H9 (cell line): ENCODE data around the gene IQSEC1. TPM values are rescaled to one million over a fixed set of nuclear protein-coding genes. Genes with fewer than 3 reads are reported as not detected.

Experiments used
- DNase-seq: peaks from one replicate; pipeline ENCODE4 v3.0.0-alpha.2; 2017
- H2AFZ ChIP-seq: one replicate; pipeline ENCODE4 v1.6.1; 2013; ENCODE audit warnings: mild to moderate bottlenecking, low read length, control low read depth, moderate library complexity
- H2AK5ac ChIP-seq: 2 replicates; pipeline ENCODE4 v1.6.1; 2013; ENCODE audit warnings: low read length, control low read depth, mixed read lengths; ENCODE audit not compliant: insufficient read length
- H2BK120ac ChIP-seq: one replicate; pipeline ENCODE4 v1.6.1; 2013; ENCODE audit warnings: low read depth, mild to moderate bottlenecking, low read length, control low read depth, inconsistent platforms; ENCODE audit not compliant: poor library complexity, severe bottlenecking
- H2BK12ac ChIP-seq: 2 replicates; pipeline ENCODE4 v1.6.1; 2013; ENCODE audit warnings: low read length, control low read depth, mixed read lengths, low read depth; ENCODE audit not compliant: insufficient read length
- H2BK15ac ChIP-seq: 2 replicates; pipeline ENCODE4 v1.6.1; 2013; ENCODE audit warnings: low read depth, low read length, control low read depth
- H2BK20ac ChIP-seq: one replicate; pipeline ENCODE4 v1.6.1; 2013; ENCODE audit warnings: low read depth, mild to moderate bottlenecking, low read length, control low read depth, inconsistent platforms; ENCODE audit not compliant: poor library complexity, severe bottlenecking
- H2BK5ac ChIP-seq: 2 replicates; pipeline ENCODE4 v1.6.1; 2013; ENCODE audit warnings: low read length, control low read depth, mixed read lengths; ENCODE audit not compliant: insufficient read length
- H3K14ac ChIP-seq: 2 replicates; pipeline ENCODE4 v1.6.1; 2013; ENCODE audit warnings: low read length, control low read depth; ENCODE audit not compliant: insufficient read depth
- H3K18ac ChIP-seq: 2 replicates; pipeline ENCODE4 v1.6.1; 2013; ENCODE audit warnings: low read depth, mild to moderate bottlenecking, mixed read lengths, low read length, control low read depth; ENCODE audit not compliant: insufficient read length
- H3K23ac ChIP-seq: 2 replicates; pipeline ENCODE4 v1.6.1; 2013; ENCODE audit warnings: low read length, control low read depth, mixed read lengths, low read depth; ENCODE audit not compliant: insufficient read length
- H3K23me2 ChIP-seq: 2 replicates; pipeline ENCODE4 v1.6.1; 2013; ENCODE audit warnings: low read depth, mild to moderate bottlenecking, mixed read lengths, low read length, control low read depth; ENCODE audit not compliant: insufficient read length, poor library complexity, severe bottlenecking
- H3K27ac ChIP-seq: 2 replicates; pipeline ENCODE4 v1.5.1; 2013; ENCODE audit warnings: low read length, control low read depth, mixed read lengths, low read depth; ENCODE audit not compliant: insufficient read length
- H3K27me3 ChIP-seq: 2 replicates; pipeline ENCODE4 v1.6.1; 2013; ENCODE audit warnings: low read length, control low read depth, inconsistent platforms; ENCODE audit not compliant: insufficient read depth
- H3K4ac ChIP-seq: 2 replicates; pipeline ENCODE4 v1.6.1; 2013; ENCODE audit warnings: low read depth, mild to moderate bottlenecking, control low read depth, inconsistent platforms, low read length, moderate library complexity
- H3K4me1 ChIP-seq: 2 replicates; pipeline ENCODE4 v1.6.1; 2013; ENCODE audit warnings: low read length, control low read depth, inconsistent platforms; ENCODE audit not compliant: insufficient read depth
- H3K4me2 ChIP-seq: 2 replicates; pipeline ENCODE4 v1.6.1; 2013; ENCODE audit warnings: low read length, control low read depth, mixed read lengths; ENCODE audit not compliant: insufficient read length, insufficient read depth
- H3K56ac ChIP-seq: 2 replicates; pipeline ENCODE4 v1.6.1; 2013; ENCODE audit warnings: low read depth, mild to moderate bottlenecking, mixed read lengths, low read length, control low read depth; ENCODE audit not compliant: insufficient read length
- H3K79me1 ChIP-seq: 2 replicates; pipeline ENCODE4 v1.6.1; 2013; ENCODE audit warnings: low read depth, mild to moderate bottlenecking, moderate library complexity, low read length, control low read depth, inconsistent platforms; ENCODE audit not compliant: insufficient read depth, poor library complexity, severe bottlenecking
- H3K79me2 ChIP-seq: 2 replicates; pipeline ENCODE4 v1.6.1; 2013; ENCODE audit warnings: low read length, control low read depth, inconsistent platforms; ENCODE audit not compliant: insufficient read depth
- H3K9ac ChIP-seq: 2 replicates; pipeline ENCODE4 v1.6.1; 2013; ENCODE audit warnings: low read length, control low read depth, mixed read lengths; ENCODE audit not compliant: insufficient read length; ENCODE audit errors: extremely low read depth
- H3K9me3 ChIP-seq: one replicate; pipeline ENCODE4 v1.6.1; 2013; ENCODE audit warnings: low read depth, low read length, inconsistent platforms; ENCODE audit not compliant: control insufficient read depth
- H3T11ph ChIP-seq: one replicate; pipeline ENCODE4 v1.6.1; 2013; ENCODE audit warnings: mild to moderate bottlenecking, low read length, control low read depth, inconsistent platforms
- H4K20me1 ChIP-seq: one replicate; pipeline ENCODE4 v1.6.1; 2013; ENCODE audit not compliant: control insufficient read depth, insufficient read length, insufficient read depth
- H4K5ac ChIP-seq: 2 replicates; pipeline ENCODE4 v1.6.1; 2013; ENCODE audit warnings: low read depth, mild to moderate bottlenecking, mixed read lengths, low read length, control low read depth; ENCODE audit not compliant: insufficient read length
- H4K8ac ChIP-seq: replicated peaks from 2 replicates; pipeline ENCODE4 v1.6.1; 2013; ENCODE audit warnings: low read length, control low read depth, mixed read lengths, low read depth; ENCODE audit not compliant: insufficient read length
- H4K91ac ChIP-seq: 2 replicates; pipeline ENCODE4 v1.6.1; 2013; ENCODE audit warnings: low read depth, mild to moderate bottlenecking, moderate library complexity, mixed read lengths, low read length, control low read depth; ENCODE audit not compliant: insufficient read length
- H3K27ac Mint-ChIP-seq, 3 experiments: 2 replicates in 2 of 3; 3 replicates in 1 of 3; pipeline ENCODE4 v1.8.0; 2020 to 2021; ENCODE audit warnings: mixed read lengths in 3 of 3, mild to moderate bottlenecking in 1 of 3, moderate library complexity in 1 of 3
- H3K27me3 Mint-ChIP-seq: 2 replicates; pipeline ENCODE4 v1.8.0; 2021; ENCODE audit warnings: low read depth, mild to moderate bottlenecking, moderate library complexity, mixed read lengths
- H3K36me3 Mint-ChIP-seq, 3 experiments: 2 replicates in 2 of 3; 3 replicates in 1 of 3; pipeline ENCODE4 v1.8.0; 2020 to 2021; ENCODE audit warnings: low read depth in 3 of 3, mixed read lengths in 3 of 3; ENCODE audit not compliant: insufficient read depth in 1 of 3
- H3K4me1 Mint-ChIP-seq, 2 experiments: 2 replicates each; pipeline ENCODE4 v1.8.0; 2020; ENCODE audit warnings: mixed read lengths in 2 of 2
- H3K4me3 Mint-ChIP-seq, 2 experiments: 2 replicates in 1 of 2; 3 replicates in 1 of 2; pipeline ENCODE4 v1.8.0; 2020 to 2021; ENCODE audit warnings: mild to moderate bottlenecking in 2 of 2, mixed read lengths in 2 of 2, moderate library complexity in 1 of 2
- H3K9me3 Mint-ChIP-seq, 2 experiments: 2 replicates in 1 of 2; 3 replicates in 1 of 2; pipeline ENCODE4 v1.8.0; 2020; ENCODE audit warnings: mild to moderate bottlenecking in 2 of 2, mixed read lengths in 2 of 2, moderate library complexity in 1 of 2
- CTCF ChIP-seq: fragments of 200-600 bp; sonication (generic); conservative IDR thresholded peaks from 3 replicates; pipeline ENCODE4 v1.8.0; 2021; ENCODE audit warnings: antibody characterized with exemption, mild to moderate bottlenecking
- WGBS: extraction: QIAGEN DNeasy Blood & Tissue Kit; methylation state at CpG from one replicate; pipeline ENCODE4 v1.1.7; 2013; ENCODE audit warnings: missing lambda C conversion rate, low lambda C conversion rate, mixed read lengths; ENCODE audit not compliant: insufficient read length; ENCODE audit errors: extremely low coverage; 5-methylcytosine and 5-hydroxymethylcytosine counted together
- total RNA-seq: library from RNA; stranded (reverse); gene quantifications from 2 replicates; pipeline ENCODE4 v1.2.1, GENCODE V29; 2021

Gene IQSEC1
- total RNA-seq, 1 experiment from 2014 or later, result 19.1 TPM

- H4K8ac ChIP-seq, result no peak overlapping the region
- H2BK120ac ChIP-seq, result no peak overlapping the region
- H3K18ac ChIP-seq, result no peak overlapping the region
- no peak overlapping the region for H3K27ac ChIP-seq
- no peak overlapping the region for H3K23ac ChIP-seq
- no peaks in the 10 kb centered on the region for H3K23me2 ChIP-seq
- H2BK20ac ChIP-seq, result no peak overlapping the region
- H3K27me3 Mint-ChIP-seq, result no peaks in the 10 kb centered on the region
- H3K27me3 ChIP-seq, result no peaks in the 10 kb centered on the region
- H2AFZ ChIP-seq, result no peak overlapping the region
- H3K14ac ChIP-seq, result no peak overlapping the region
- no peak overlapping the region for H3K4ac ChIP-seq
- 0 out of 7 replicates have a peak overlapping the region, but pooled peaks of 1 of the 3 experiments have one; percentile 31 for H3K27ac Mint-ChIP-seq
- H2BK12ac ChIP-seq, result no peak overlapping the region
- WGBS, result no CpG with 5 or more reads among the region's 20 CpGs
- no peaks in the 10 kb centered on the region for H3K79me1 ChIP-seq
- no peaks in the 10 kb centered on the region for H3K79me2 ChIP-seq
- H3K9me3 ChIP-seq, result no peaks in the 10 kb centered on the region
- no peaks in the 10 kb centered on the region for H3K9me3 Mint-ChIP-seq
- no peak overlapping the region for H3T11ph ChIP-seq
- no peak overlapping the region for H3K9ac ChIP-seq
- H3K4me2 ChIP-seq, result no peak overlapping the region
- H4K20me1 ChIP-seq, result no peaks in the 10 kb centered on the region
- no peak overlapping the region for H4K5ac ChIP-seq
- H2BK5ac ChIP-seq, result no peak overlapping the region
- no peak overlapping the region for H2AK5ac ChIP-seq
- TF ChIP-seq CTCF, result no peak
- H3K4me1 ChIP-seq, result no peaks in the 10 kb centered on the region
- H4K91ac ChIP-seq, result no peak overlapping the region
- H3K4me3 Mint-ChIP-seq, result no peak overlapping the region
- H2BK15ac ChIP-seq, result no peak overlapping the region
- H3K4me1 Mint-ChIP-seq, result peaks cover 33 to 56% of the 10 kb centered on the region in 2 experiments
- H3K36me3 Mint-ChIP-seq, result no peaks in the 10 kb centered on the region
- DNase-seq, result no peak
- H3K56ac ChIP-seq, result no peak overlapping the region
Measured at GRCh38 chr3:12979151-12979946, 93.9 kb downstream of the IQSEC1 start.
